Upper lobe of right lung (tissue), 1 donor: ENCODE data around the gene PRKN. TPM values are rescaled to one million over a fixed set of nuclear protein-coding genes. Genes with fewer than 3 reads are reported as not detected.

Experiments used
- ATAC-seq: fragments of 200-7000 bp; cut with Tn5 transposase; one replicate; pipeline ENCODE4 v1.9.1; 2020; ENCODE audit warnings: mild to moderate bottlenecking, moderate library complexity
- DNase-seq: peaks from one replicate; pipeline ENCODE4 v3.0.0-alpha.2; 2020
- H3K27ac ChIP-seq: fragments of 200-600 bp; one replicate; pipeline ENCODE4 v1.8.0; 2022
- H3K27me3 ChIP-seq: fragments of 200-600 bp; one replicate; pipeline ENCODE4 v1.8.0; 2022; ENCODE audit warnings: mild to moderate bottlenecking
- H3K36me3 ChIP-seq: fragments of 200-600 bp; one replicate; pipeline ENCODE4 v1.8.0; 2022
- H3K4me1 ChIP-seq: fragments of 200-600 bp; one replicate; pipeline ENCODE4 v1.8.0; 2022
- H3K4me3 ChIP-seq: fragments of 200-600 bp; one replicate; pipeline ENCODE4 v1.8.0; 2022; ENCODE audit warnings: mild to moderate bottlenecking
- H3K9me3 ChIP-seq: fragments of 200-600 bp; one replicate; pipeline ENCODE4 v1.8.0; 2022
- intact Hi-C: fragments of 100-400 bp; cut with DNase I; formaldehyde crosslinking; loops from one replicate; pipeline ENCODE4 v1.11.0; 2022
- total RNA-seq: library from RNA; stranded (reverse); fragmentation: NEBNext Ultra II Directional; extraction: Animal tissue kit (Norgen Biotek cat#: 25700); gene quantifications from one replicate; pipeline ENCODE4 v1.2.1, GENCODE V29; 2021
- TF ChIP-seq, protein P1 (sequence below): fragments of 200-600 bp; IDR thresholded peaks from one replicate; pipeline ENCODE4 v1.8.0; 2022; ENCODE audit warnings: antibody characterized with exemption
- donor health status: DM: no; HTN: yes; CAD: no; lungs with severe emphysema.

The PRKN gene
- total RNA-seq, 1 donor from 2014 or later = 2.7 TPM

DNA sequence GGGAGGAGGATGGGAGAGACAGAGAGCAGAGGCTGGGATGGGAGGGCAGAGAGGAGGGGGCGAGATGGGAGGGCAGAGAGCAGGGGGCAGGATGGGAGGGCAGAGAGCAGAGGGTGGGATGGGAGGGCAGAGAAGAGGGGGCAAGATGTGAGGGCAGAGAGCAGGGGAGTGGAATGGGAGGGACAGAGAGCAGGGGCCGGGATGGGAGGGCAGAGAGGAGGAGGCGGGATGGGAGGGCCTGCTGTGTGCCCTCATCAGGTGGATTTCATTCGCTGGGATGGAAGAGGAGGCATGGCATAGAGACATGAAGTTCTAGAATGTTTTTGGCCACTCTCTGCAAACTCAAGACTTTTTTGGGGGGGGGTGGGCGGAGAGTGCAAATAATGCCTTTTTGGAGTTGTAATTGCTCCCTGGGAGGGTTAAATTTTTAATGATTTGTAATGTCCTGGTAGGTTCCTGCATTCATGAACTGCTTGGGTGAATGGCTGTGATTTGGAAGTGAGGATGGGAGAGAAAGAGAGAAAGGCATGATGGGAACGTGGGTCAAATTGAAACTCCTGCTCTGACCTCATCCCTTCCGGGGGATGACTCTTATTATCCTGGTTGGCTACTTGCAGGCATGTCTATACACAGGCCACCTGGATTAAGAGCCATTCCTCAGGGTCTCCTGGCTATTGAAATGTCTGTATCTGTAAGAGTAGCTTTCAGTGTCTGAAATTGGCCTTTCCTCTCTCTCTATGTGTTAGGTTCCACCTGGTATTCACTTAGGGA lies 1291.3 kb downstream of the PRKN start:
- Histone ChIP-seq H3K27me3 (no peaks in the 10 kb centered on the region), H3K4me3 (no peak overlapping the region), H3K4me1 (no peaks in the 10 kb centered on the region), H3K9me3 (no peaks in the 10 kb centered on the region), H3K36me3 (no peaks in the 10 kb centered on the region), H3K27ac (no peak overlapping the region)
- TF ChIP-seq, protein P1, sequence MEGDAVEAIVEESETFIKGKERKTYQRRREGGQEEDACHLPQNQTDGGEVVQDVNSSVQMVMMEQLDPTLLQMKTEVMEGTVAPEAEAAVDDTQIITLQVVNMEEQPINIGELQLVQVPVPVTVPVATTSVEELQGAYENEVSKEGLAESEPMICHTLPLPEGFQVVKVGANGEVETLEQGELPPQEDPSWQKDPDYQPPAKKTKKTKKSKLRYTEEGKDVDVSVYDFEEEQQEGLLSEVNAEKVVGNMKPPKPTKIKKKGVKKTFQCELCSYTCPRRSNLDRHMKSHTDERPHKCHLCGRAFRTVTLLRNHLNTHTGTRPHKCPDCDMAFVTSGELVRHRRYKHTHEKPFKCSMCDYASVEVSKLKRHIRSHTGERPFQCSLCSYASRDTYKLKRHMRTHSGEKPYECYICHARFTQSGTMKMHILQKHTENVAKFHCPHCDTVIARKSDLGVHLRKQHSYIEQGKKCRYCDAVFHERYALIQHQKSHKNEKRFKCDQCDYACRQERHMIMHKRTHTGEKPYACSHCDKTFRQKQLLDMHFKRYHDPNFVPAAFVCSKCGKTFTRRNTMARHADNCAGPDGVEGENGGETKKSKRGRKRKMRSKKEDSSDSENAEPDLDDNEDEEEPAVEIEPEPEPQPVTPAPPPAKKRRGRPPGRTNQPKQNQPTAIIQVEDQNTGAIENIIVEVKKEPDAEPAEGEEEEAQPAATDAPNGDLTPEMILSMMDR = no peak
- DNase-seq (no peak), ATAC-seq (no peak)
- intact Hi-C loops = no loop called here

DNA sequence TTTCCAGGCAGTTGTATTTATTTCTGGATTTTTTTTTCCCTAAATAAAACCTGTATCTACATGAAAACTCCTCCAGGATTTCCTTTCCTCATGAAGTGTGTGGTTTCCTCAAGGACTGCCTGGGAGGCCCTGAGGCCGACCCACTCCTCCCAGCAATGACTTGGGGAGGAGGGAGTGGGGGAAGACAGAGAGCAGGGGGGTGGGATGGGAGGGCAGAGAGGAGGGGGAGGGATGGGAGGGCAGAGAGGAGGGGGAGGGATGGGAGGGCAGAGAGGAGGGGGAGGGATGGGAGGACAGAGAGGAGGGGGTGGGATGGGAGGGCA lies 1291.9 kb downstream of the PRKN start:
- H3K9me3 ChIP-seq = no peaks in the 10 kb centered on the region
- H3K4me1 ChIP-seq = no peaks in the 10 kb centered on the region
- intact Hi-C loops = no loop called here
- H3K36me3 ChIP-seq = no peaks in the 10 kb centered on the region
- H3K27ac ChIP-seq = no peak overlapping the region
- TF ChIP-seq, protein P1 = no peak
- ATAC-seq = no peak
- DNase-seq = no peak
- H3K4me3 ChIP-seq = no peak overlapping the region
- H3K27me3 ChIP-seq = no peaks in the 10 kb centered on the region

DNA sequence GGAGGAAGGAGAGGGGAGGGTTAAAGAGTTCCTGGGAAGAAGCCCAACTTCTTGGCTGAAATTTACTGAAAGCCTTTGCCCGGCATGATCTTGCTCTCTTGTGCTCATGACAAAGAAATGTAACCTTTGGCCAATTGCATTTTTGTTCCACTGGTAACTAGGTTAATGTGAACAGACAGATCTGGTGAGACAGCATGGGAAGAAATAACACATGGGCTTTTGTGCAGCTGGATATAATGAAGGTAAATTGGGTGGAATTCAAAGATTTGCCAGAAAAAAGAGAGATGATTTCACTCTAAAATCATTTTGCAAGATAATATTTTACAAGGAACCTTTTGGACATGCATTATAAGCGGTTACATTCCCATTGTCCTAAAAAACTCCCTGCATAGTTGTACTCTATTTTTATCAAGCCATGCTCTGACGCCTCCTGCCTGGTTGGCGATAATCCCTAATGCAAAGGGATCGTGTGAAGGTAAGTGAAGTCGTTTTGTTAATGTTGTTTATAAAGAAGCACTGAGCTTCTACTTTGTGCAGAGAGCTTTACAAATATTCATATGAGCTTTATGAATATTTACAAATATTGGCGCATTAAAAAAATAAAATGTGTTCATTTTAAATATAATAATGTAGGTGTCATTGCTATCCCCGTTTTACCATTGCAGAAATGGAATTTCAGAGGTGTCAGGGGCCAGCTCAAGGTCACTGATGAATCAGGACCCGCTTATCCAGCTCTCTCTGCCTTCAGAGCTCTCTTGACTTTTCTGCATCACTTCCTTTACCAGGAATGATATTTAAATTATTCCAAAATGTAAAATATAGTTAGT lies 1292.4 kb downstream of the PRKN start:
- Histone ChIP-seq H3K4me1 (no peaks in the 10 kb centered on the region), H3K4me3 (no peak overlapping the region), H3K27ac (no peak overlapping the region), H3K9me3 (no peaks in the 10 kb centered on the region), H3K27me3 (no peaks in the 10 kb centered on the region), H3K36me3 (no peaks in the 10 kb centered on the region)
- intact Hi-C loops = no loop called here
- ATAC-seq (peak; percentile 37), DNase-seq (no peak)
- TF ChIP-seq, protein P1 = no peak

DNA sequence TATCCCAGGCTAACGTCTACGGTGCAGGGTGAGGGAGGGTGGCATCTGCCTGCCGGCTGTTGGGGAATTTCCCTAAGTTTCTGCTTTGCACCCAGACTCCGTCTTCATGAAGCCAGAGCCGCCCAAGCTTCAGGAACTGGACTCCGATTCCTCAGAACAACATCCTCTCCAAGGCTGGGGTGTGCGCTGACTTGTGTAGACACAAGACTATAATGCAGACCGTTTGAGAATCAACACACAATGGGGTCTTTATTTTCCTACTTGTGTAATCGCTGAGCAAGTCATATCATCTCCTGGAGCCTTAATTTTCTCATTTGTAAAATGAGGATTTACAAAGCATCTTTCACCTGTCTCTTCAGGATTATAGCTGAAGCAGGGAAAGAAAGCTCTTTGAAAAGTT lies 1293.2 kb downstream of the PRKN start:
- Histone ChIP-seq H3K27me3 (no peaks in the 10 kb centered on the region), H3K36me3 (no peaks in the 10 kb centered on the region), H3K27ac (no peak overlapping the region), H3K9me3 (no peaks in the 10 kb centered on the region), H3K4me3 (no peak overlapping the region), H3K4me1 (no peaks in the 10 kb centered on the region)
- intact Hi-C loops = no loop called here
- ATAC-seq (no peak), DNase-seq (no peak)
- TF ChIP-seq, protein P1 = no peak

DNA sequence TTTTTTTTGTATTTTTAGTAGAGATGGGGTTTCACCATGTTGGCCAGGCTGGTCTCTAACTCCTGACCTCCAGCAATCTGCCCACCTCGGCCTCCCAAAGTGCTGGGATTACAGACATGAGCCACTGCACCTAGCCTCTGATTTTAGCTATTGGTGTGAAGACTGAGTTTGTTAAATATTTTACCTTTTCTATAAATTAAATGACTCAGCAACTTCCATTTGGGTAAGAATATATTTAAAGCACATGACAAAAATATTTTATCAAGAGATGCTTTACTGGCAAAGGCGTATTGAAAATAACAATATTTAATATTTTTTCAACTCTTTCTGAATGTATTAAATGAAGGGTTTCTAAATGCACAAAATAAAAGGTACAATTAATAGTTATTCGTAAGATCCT lies 1295.0 kb downstream of the PRKN start:
- no peaks in the 10 kb centered on the region for H3K9me3 ChIP-seq
- H3K4me3 ChIP-seq = no peak overlapping the region
- H3K4me1 ChIP-seq = no peaks in the 10 kb centered on the region
- TF ChIP-seq, protein P1 = no peak
- no peaks in the 10 kb centered on the region for H3K36me3 ChIP-seq
- H3K27me3 ChIP-seq = no peaks in the 10 kb centered on the region
- H3K27ac ChIP-seq = no peak overlapping the region
- no peak for DNase-seq
- ATAC-seq = no peak
- intact Hi-C loops = no loop called here
